Heart left ventricle (tissue), 16 donors: ENCODE measurements around the gene SRR. TPM values are rescaled to one million over a fixed set of nuclear protein-coding genes. Genes with fewer than 3 reads are reported as not detected.

Experiments
- ATAC-seq, 4 donors: fragments of 200-7000 bp; cut with Tn5 transposase; one replicate each; pipeline ENCODE4 v1.9.1; 2020 to 2022; ENCODE audit warnings: moderate library complexity in 4 of 4, mild to moderate bottlenecking in 3 of 4, moderate number of reproducible peaks in 1 of 4
- DNase-seq, 5 donors: peaks; one replicate each; pipeline ENCODE4 v3.0.0-alpha.2; 2020
- H3K27ac ChIP-seq, 12 donors: fragments of 200-600 bp; sonication (generic) in 4 of 12; one replicate each; pipeline versions ENCODE4 v1.5.0 to v1.8.0; 2016 to 2022; ENCODE audit warnings: mild to moderate bottlenecking in 2 of 12
- H3K27me3 ChIP-seq, 9 donors: fragments of 200-600 bp; sonication (generic) in 2 of 9; one replicate each; pipeline versions ENCODE4 v1.5.1 to v1.8.0; 2016 to 2022; ENCODE audit warnings: mild to moderate bottlenecking in 3 of 9
- H3K36me3 ChIP-seq, 9 donors: fragments of 200-600 bp; sonication (generic) in 2 of 9; one replicate each; pipeline versions ENCODE4 v1.5.0 to v1.8.0; 2018 to 2022; ENCODE audit warnings: mild to moderate bottlenecking in 2 of 9
- H3K4me1 ChIP-seq, 12 donors: fragments of 200-600 bp; sonication (generic) in 4 of 12; one replicate each; pipeline versions ENCODE4 v1.5.0 to v1.8.0; 2016 to 2022; ENCODE audit warnings: mild to moderate bottlenecking in 3 of 12
- H3K4me3 ChIP-seq, 12 donors: fragments of 200-600 bp; sonication (generic) in 4 of 12; one replicate each; pipeline versions ENCODE4 v1.5.0 to v1.8.0; 2017 to 2022; ENCODE audit warnings: mild to moderate bottlenecking in 9 of 12, moderate library complexity in 4 of 12
- H3K9me3 ChIP-seq, 12 donors: fragments of 200-600 bp; sonication (generic) in 4 of 12; one replicate each; pipeline versions ENCODE4 v1.5.0 to v1.8.0; 2016 to 2022; ENCODE audit warnings: mild to moderate bottlenecking in 1 of 12
- CTCF ChIP-seq, 12 donors: fragments of 200-600 bp; sonication (generic) in 4 of 12; IDR thresholded peaks; one replicate each; pipeline versions ENCODE4 v1.5.0 to v1.8.0; 2018 to 2022; ENCODE audit warnings: antibody characterized with exemption in 12 of 12, mild to moderate bottlenecking in 5 of 12
- POLR2A ChIP-seq, 2 donors: fragments of 450-650 bp; IDR thresholded peaks; one replicate each; pipeline ENCODE4 v1.6.1; 2017; ENCODE audit warnings: antibody characterized with exemption in 2 of 2, mild to moderate bottlenecking in 2 of 2, moderate library complexity in 2 of 2
- WGBS, 4 donors: extraction: QIAGEN DNeasy Blood & Tissue Kit in 2 of 4; methylation state at CpG; one replicate each; pipeline versions ENCODE4 v1.1.5 to v1.1.7; 2013 to 2018; 5-methylcytosine and 5-hydroxymethylcytosine counted together
- intact Hi-C, 10 donors: fragments of 100-400 bp; cut with DNase I; formaldehyde crosslinking; loops; one replicate each; pipeline versions ENCODE4 v1.11.1 to v1.14.2; 2022
- polyA plus RNA-seq, 2 donors: library from polyadenylated mRNA; stranded (reverse); fragments of 200-250 nt; gene quantifications; one replicate each; pipeline ENCODE4 v1.2.3, GENCODE V29; 2013
- total RNA-seq, 9 donors: library from RNA; depleted of rRNA in 2 of 9; stranded (reverse); fragments of >200 nt in 2 of 9; fragmentation: NEBNext Ultra II Directional in 3 of 9; extraction: Animal tissue kit (Norgen Biotek cat#: 25700) in 3 of 9; gene quantifications; one replicate each; pipeline versions ENCODE4 v1.1.0 to v1.2.4, GENCODE V29; 2016 to 2023
- donor health status: ischemic (EF 13 %, LVEDD 7.1; RV severe dilation, severe dysfunction).
- donor health status: healthy with polysubstance abuse.
- donor health status: DM: no; HTN: yes; CAD: no.
- donor health status: DM: no; HTN: no; CAD: no.
- donor health status: ischemic (EF 25% LVEDD 6.9; RV normal size, moderate dysfunction).
- donor health status: ischemic (EF 25% LVEDD 5.7; RV mildly dilated, moderate dysfunction).
- donor health status: healthy.
- donor health status: DM: yes; HTN: yes; CAD: no.
- donor health status: ischemic (EF 35%, LVEDD 5.7; RV mildly dilated, moderate dysfunction).
- donor health status: nonischemic (EF 11% LVEDD 7.7; RV severe dilation, severe dysfunction).
- donor health status: DM: yes; HTN: yes; CAD: no.
- donor health status: PGD.
- donor health status: ischemic (EF 29% LVEDD 5.4; RV normal size, mild dysfunction).
- donor health status: nonischemic (EF 23%, LVEDD 6.1; RV moderate dilation, normal function).

SRR gene
- total and polyA plus RNA-seq, 11 donors = 2.9 to 19.7 (median 8.6) TPM

- no peaks in the 10 kb centered on the region for H3K27me3 ChIP-seq
- TF ChIP-seq CTCF (IDR thresholded peaks at IDR 0.05) (no peak), POLR2A (IDR thresholded peaks at IDR 0.05) (no peak)
- DNase-seq (no peak), ATAC-seq (no peak)
- H3K27ac ChIP-seq = no peak overlapping the region
- no peak overlapping the region for H3K4me3 ChIP-seq
- intact Hi-C loops = no loop called here
- H3K4me1 ChIP-seq = peaks cover 0 to 6% (median 0%) of the 10 kb centered on the region in 12 donors
- peaks cover 0 to 100% (median 93%) of the 10 kb centered on the region in 9 donors for H3K36me3 ChIP-seq
- WGBS, 4 donors = 76 to 88% (median 82%) methylated on average over 1 of the region's 1 CpG
- H3K9me3 ChIP-seq = no peaks in the 10 kb centered on the region
Measured at GRCh38 chr17:2295575-2295974, 8.2 kb upstream of the SRR start.

GRCh38 chr17:2297023-2297422 is 6.7 kb upstream of the SRR start:
- no peak overlapping the region for H3K27ac ChIP-seq
- intact Hi-C loops = no loop called here
- no peaks in the 10 kb centered on the region for H3K9me3 ChIP-seq
- TF ChIP-seq POLR2A (IDR thresholded peaks at IDR 0.05) = no peak
- TF ChIP-seq CTCF (IDR thresholded peaks at IDR 0.05) = no peak
- H3K36me3 ChIP-seq = peaks cover 0 to 87% (median 79%) of the 10 kb centered on the region in 9 donors
- H3K4me1 ChIP-seq = peaks cover 0 to 17% (median 5%) of the 10 kb centered on the region in 12 donors
- H3K27me3 ChIP-seq = no peaks in the 10 kb centered on the region
- no peak overlapping the region for H3K4me3 ChIP-seq
- 89 to 95% (median 89%) methylated on average over 5 of the region's 5 CpGs for WGBS, 4 donors
- ATAC-seq = no peak
- no peak for DNase-seq

- H3K4me1 ChIP-seq = peaks cover 0 to 26% (median 14%) of the 10 kb centered on the region in 12 donors
- 91 to 98% (median 94%) methylated on average over 12 of the region's 12 CpGs for WGBS, 4 donors
- no peak overlapping the region for H3K27ac ChIP-seq
- no peak for ATAC-seq
- TF ChIP-seq POLR2A (IDR thresholded peaks at IDR 0.05) (no peak), CTCF (IDR thresholded peaks at IDR 0.05) (no peak)
- intact Hi-C loops = no loop called here
- no peaks in the 10 kb centered on the region for H3K27me3 ChIP-seq
- H3K4me3 ChIP-seq = no peak overlapping the region
- H3K36me3 ChIP-seq = peaks cover 0 to 66% (median 58%) of the 10 kb centered on the region in 9 donors
- H3K9me3 ChIP-seq = no peaks in the 10 kb centered on the region
- no peak for DNase-seq
Measured at GRCh38 chr17:2299136-2299535, 4.6 kb upstream of the SRR start.

- intact Hi-C loops = no loop called here
Measured at GRCh38 chr17:2299756-2300155, 4.0 kb upstream of the SRR start.

More at GRCh38 chr17:2299756-2300155, 4.0 kb upstream of the SRR start:
- TF ChIP-seq CTCF (IDR thresholded peaks at IDR 0.05) = no peak
- TF ChIP-seq POLR2A (IDR thresholded peaks at IDR 0.05) = no peak
- peaks cover 0 to 25% (median 17%) of the 10 kb centered on the region in 12 donors for H3K4me1 ChIP-seq
- H3K9me3 ChIP-seq = no peaks in the 10 kb centered on the region
- no peak for DNase-seq
- H3K27ac ChIP-seq = no peak overlapping the region
- 90 to 93% (median 92%) methylated on average over 22 of the region's 22 CpGs for WGBS, 4 donors
- H3K36me3 ChIP-seq = peaks cover 0 to 60% (median 52%) of the 10 kb centered on the region in 9 donors
- H3K27me3 ChIP-seq = no peaks in the 10 kb centered on the region
- no peak overlapping the region for H3K4me3 ChIP-seq
- ATAC-seq = no peak
